HEK293 (cell line): ENCODE results near the gene STK32C.

Source experiments
- CTCF ChIP-seq: fragments of 450-650 bp; formaldehyde crosslinking; IDR thresholded peaks from 2 replicates; pipeline ENCODE4 v1.5.1; 2016; ENCODE audit warnings: missing biosample characterization, missing genetic modification characterization
- GLIS2 ChIP-seq: fragments of 450-650 bp; formaldehyde crosslinking; IDR thresholded peaks from 2 replicates; pipeline ENCODE4 v1.5.1; 2016; ENCODE audit warnings: missing biosample characterization, missing genetic modification characterization
- OSR2 ChIP-seq: fragments of 450-650 bp; formaldehyde crosslinking; IDR thresholded peaks from 2 replicates; pipeline ENCODE4 v1.5.1; 2016; ENCODE audit warnings: missing biosample characterization, missing genetic modification characterization
- SCRT2 ChIP-seq: fragments of 450-650 bp; formaldehyde crosslinking; IDR thresholded peaks from 2 replicates; pipeline ENCODE4 v1.5.1; 2016; ENCODE audit warnings: missing biosample characterization, missing genetic modification characterization
- ZBTB17 ChIP-seq: fragments of 450-650 bp; formaldehyde crosslinking; IDR thresholded peaks from 2 replicates; pipeline ENCODE4 v1.5.1; 2016; ENCODE audit warnings: missing biosample characterization, missing genetic modification characterization
- ZBTB49 ChIP-seq: fragments of 450-650 bp; formaldehyde crosslinking; IDR thresholded peaks from 2 replicates; pipeline ENCODE4 v1.5.1; 2016; ENCODE audit warnings: missing biosample characterization, missing genetic modification characterization, low read depth
- ZNF10 ChIP-seq: fragments of 450-650 bp; formaldehyde crosslinking; IDR thresholded peaks from 2 replicates; pipeline ENCODE4 v1.5.1; 2017; ENCODE audit warnings: missing biosample characterization, missing genetic modification characterization
- ZNF121 ChIP-seq: fragments of 450-650 bp; formaldehyde crosslinking; IDR thresholded peaks from 2 replicates; pipeline ENCODE4 v1.5.1; 2016; ENCODE audit warnings: missing biosample characterization, missing genetic modification characterization
- ZNF155 ChIP-seq: fragments of 450-650 bp; formaldehyde crosslinking; IDR thresholded peaks from 2 replicates; pipeline ENCODE4 v1.5.1; 2016; ENCODE audit warnings: missing biosample characterization, missing genetic modification characterization
- ZNF202 ChIP-seq: fragments of 450-650 bp; formaldehyde crosslinking; IDR thresholded peaks from 2 replicates; pipeline ENCODE4 v1.5.1; 2016; ENCODE audit warnings: missing biosample characterization, missing genetic modification characterization, borderline replicate concordance
- ZNF341 ChIP-seq: fragments of 450-650 bp; formaldehyde crosslinking; IDR thresholded peaks from 2 replicates; pipeline ENCODE4; 2016; ENCODE audit warnings: low read depth, missing biosample characterization, missing genetic modification characterization
- ZNF394 ChIP-seq: fragments of 450-650 bp; formaldehyde crosslinking; IDR thresholded peaks from 2 replicates; pipeline ENCODE4 v1.5.1; 2016; ENCODE audit warnings: missing biosample characterization, missing genetic modification characterization, mild to moderate bottlenecking, moderate library complexity, borderline replicate concordance
- ZNF416 ChIP-seq: fragments of 450-650 bp; formaldehyde crosslinking; IDR thresholded peaks from 2 replicates; pipeline ENCODE4 v1.5.1; 2016; ENCODE audit warnings: missing biosample characterization, missing genetic modification characterization
- ZNF555 ChIP-seq: fragments of 450-650 bp; formaldehyde crosslinking; conservative IDR thresholded peaks from 2 replicates; pipeline ENCODE4 v1.5.1; 2017; ENCODE audit warnings: missing biosample characterization, mild to moderate bottlenecking, missing genetic modification characterization, inconsistent platforms
- ZNF610 ChIP-seq: fragments of 450-650 bp; formaldehyde crosslinking; IDR thresholded peaks from 2 replicates; pipeline ENCODE4 v1.5.1; 2016; ENCODE audit warnings: missing biosample characterization, missing genetic modification characterization, borderline replicate concordance
- ZNF623 ChIP-seq: fragments of 450-650 bp; formaldehyde crosslinking; IDR thresholded peaks from 2 replicates; pipeline ENCODE4 v1.5.1; 2016; ENCODE audit warnings: missing biosample characterization, missing genetic modification characterization
- ZNF776 ChIP-seq: fragments of 450-650 bp; formaldehyde crosslinking; IDR thresholded peaks from 2 replicates; pipeline ENCODE4 v1.5.0; 2017; ENCODE audit warnings: missing biosample characterization, missing genetic modification characterization, borderline replicate concordance
- ZSCAN30 ChIP-seq: fragments of 450-650 bp; IDR thresholded peaks from 2 replicates; pipeline ENCODE4 v1.5.1; 2018; ENCODE audit warnings: missing biosample characterization, mild to moderate bottlenecking, missing genetic modification characterization, moderate library complexity
- TF ChIP-seq, protein P1 (sequence below): fragments of 450-650 bp; formaldehyde crosslinking; IDR thresholded peaks from 2 replicates; pipeline ENCODE4 v1.5.1; 2017; ENCODE audit warnings: missing biosample characterization, missing genetic modification characterization
- TF ChIP-seq, protein P2 (sequence below): fragments of 450-650 bp; formaldehyde crosslinking; IDR thresholded peaks from 2 replicates; pipeline ENCODE4; 2016; ENCODE audit warnings: missing biosample characterization, missing genetic modification characterization
- TF ChIP-seq, protein P3 (sequence below): fragments of 450-650 bp; formaldehyde crosslinking; optimal IDR thresholded peaks from 2 replicates; pipeline ENCODE3; 2016; ENCODE audit warnings: missing biosample characterization, mild to moderate bottlenecking, missing genetic modification characterization

Gene STK32C

DNA sequence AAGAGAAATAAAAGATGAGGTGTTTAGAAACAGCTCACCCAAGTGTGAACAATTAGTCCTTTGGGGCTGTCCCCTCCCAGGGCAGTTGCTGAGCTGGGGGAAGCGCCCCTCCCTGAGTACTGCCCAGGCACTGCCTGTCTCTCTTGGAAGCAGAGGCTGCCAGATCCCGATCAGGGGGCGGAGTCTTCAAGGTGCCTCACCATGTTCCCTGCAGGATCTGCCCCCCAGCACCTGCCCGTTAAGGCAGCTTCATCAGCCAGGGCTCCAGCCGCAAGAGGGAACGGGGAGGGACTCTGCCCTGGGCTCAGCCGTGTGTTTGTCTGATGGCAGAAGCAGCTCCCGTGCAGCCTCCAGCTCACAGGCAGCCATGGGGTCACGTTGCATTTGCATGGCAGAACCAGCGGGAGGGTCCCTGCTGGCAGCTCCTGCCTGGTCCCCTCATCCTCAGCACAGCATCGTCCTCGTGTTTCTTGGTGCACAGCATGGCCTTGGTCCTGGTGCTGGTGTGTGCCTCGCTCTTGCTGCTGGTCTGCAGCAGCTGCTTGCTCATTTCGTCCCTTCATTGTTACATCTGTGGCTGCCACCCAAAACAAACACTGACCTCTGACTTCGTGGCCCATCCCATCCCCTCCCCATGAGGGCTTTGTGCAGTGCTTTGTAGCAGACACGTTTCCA is 131.7 kb downstream of the STK32C start (continued):
- TF ChIP-seq ZNF776 (no peak), CTCF (tag by site-specific recombination) (no peak), ZBTB17 (tag by site-specific recombination) (peak; percentile 77), ZNF623 (tag by site-specific recombination) (no peak), OSR2 (tag by site-specific recombination) (peak; percentile 69), ZNF202 (tag by site-specific recombination) (no peak), ZNF341 (tag by site-specific recombination) (peak; percentile 49), ZNF155 (tag by site-specific recombination) (no peak), ZNF555 (tag by site-specific recombination) (no peak), SCRT2 (tag by site-specific recombination) (no peak), ZNF394 (tag by site-specific recombination) (no peak), ZNF416 (tag by site-specific recombination) (no peak), ZBTB49 (tag by site-specific recombination) (no peak), ZNF610 (tag by site-specific recombination) (no peak), ZNF121 (tag by site-specific recombination) (no peak), GLIS2 (tag by site-specific recombination) (peak; percentile 55), ZSCAN30 (tag by site-specific recombination) (no peak), ZNF10 (tag by site-specific recombination) (no peak)
- TF ChIP-seq, protein P1, sequence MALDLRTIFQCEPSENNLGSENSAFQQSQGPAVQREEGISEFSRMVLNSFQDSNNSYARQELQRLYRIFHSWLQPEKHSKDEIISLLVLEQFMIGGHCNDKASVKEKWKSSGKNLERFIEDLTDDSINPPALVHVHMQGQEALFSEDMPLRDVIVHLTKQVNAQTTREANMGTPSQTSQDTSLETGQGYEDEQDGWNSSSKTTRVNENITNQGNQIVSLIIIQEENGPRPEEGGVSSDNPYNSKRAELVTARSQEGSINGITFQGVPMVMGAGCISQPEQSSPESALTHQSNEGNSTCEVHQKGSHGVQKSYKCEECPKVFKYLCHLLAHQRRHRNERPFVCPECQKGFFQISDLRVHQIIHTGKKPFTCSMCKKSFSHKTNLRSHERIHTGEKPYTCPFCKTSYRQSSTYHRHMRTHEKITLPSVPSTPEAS (tag by site-specific recombination) = no peak
- TF ChIP-seq, protein P2, sequence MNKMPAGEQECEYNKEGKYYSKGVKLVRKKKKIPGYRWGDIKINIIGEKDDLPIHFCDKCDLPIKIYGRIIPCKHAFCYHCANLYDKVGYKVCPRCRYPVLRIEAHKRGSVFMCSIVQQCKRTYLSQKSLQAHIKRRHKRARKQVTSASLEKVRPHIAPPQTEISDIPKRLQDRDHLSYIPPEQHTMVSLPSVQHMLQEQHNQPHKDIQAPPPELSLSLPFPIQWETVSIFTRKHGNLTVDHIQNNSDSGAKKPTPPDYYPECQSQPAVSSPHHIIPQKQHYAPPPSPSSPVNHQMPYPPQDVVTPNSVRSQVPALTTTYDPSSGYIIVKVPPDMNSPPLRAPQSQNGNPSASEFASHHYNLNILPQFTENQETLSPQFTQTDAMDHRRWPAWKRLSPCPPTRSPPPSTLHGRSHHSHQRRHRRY (tag by site-specific recombination) = no peak
- TF ChIP-seq, protein P3, sequence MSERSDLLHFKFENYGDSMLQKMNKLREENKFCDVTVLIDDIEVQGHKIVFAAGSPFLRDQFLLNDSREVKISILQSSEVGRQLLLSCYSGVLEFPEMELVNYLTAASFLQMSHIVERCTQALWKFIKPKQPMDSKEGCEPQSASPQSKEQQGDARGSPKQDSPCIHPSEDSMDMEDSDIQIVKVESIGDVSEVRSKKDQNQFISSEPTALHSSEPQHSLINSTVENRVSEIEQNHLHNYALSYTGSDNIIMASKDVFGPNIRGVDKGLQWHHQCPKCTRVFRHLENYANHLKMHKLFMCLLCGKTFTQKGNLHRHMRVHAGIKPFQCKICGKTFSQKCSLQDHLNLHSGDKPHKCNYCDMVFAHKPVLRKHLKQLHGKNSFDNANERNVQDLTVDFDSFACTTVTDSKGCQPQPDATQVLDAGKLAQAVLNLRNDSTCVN (tag by site-specific recombination) = no peak
